Endothelial cell (in vitro differentiated cells): Measurements from ENCODE around the gene MED31. TPM values are rescaled to one million over a fixed set of nuclear protein-coding genes. Genes with fewer than 3 reads are reported as not detected.
"Not testable (repeated sequence)": the region's sequence is repeated elsewhere in the genome, so short reads cannot be mapped to it uniquely, and the experiment has no call there.

Experiments used
- DNase-seq: peaks from one replicate; pipeline ENCODE4 v3.0.0; 2021; ENCODE audit warnings: low spot score
- H3K27ac Mint-ChIP-seq: one replicate; pipeline ENCODE4 v1.8.0; 2021; ENCODE audit warnings: mixed read lengths, inconsistent platforms; ENCODE audit not compliant: unreplicated experiment
- H3K27me3 Mint-ChIP-seq: one replicate; pipeline ENCODE4 v1.8.0; 2021; ENCODE audit warnings: mild to moderate bottlenecking, moderate library complexity, mixed read lengths, inconsistent platforms; ENCODE audit not compliant: unreplicated experiment
- H3K36me3 Mint-ChIP-seq: one replicate; pipeline ENCODE4 v1.8.0; 2021; ENCODE audit warnings: mild to moderate bottlenecking, low read depth, mixed read lengths, inconsistent platforms; ENCODE audit not compliant: unreplicated experiment
- H3K4me1 Mint-ChIP-seq: one replicate; pipeline ENCODE4 v1.8.0; 2021; ENCODE audit warnings: mild to moderate bottlenecking, mixed read lengths, inconsistent platforms; ENCODE audit not compliant: unreplicated experiment
- H3K4me3 Mint-ChIP-seq: one replicate; pipeline ENCODE4 v1.8.0; 2021; ENCODE audit warnings: mild to moderate bottlenecking, mixed read lengths, inconsistent platforms; ENCODE audit not compliant: unreplicated experiment
- H3K9me3 Mint-ChIP-seq: one replicate; pipeline ENCODE4 v1.8.0; 2021; ENCODE audit warnings: mixed read lengths, inconsistent platforms; ENCODE audit not compliant: unreplicated experiment
- total RNA-seq: library from RNA; stranded (reverse); fragmentation: NEBNext Ultra II Directional; extraction: Animal tissue kit (Norgen Biotek cat#: 25700); gene quantifications from one replicate; pipeline ENCODE4 v1.2.1, GENCODE V29; 2021; ENCODE audit not compliant: unreplicated experiment
- TF ChIP-seq, protein P1 (sequence below): fragments of 200-600 bp; sonication (generic); IDR thresholded peaks from one replicate; pipeline ENCODE4 v1.5.0; 2021; ENCODE audit warnings: antibody characterized with exemption; ENCODE audit not compliant: unreplicated experiment

Gene MED31
- total RNA-seq, 1 donor from 2014 or later = 18.3 TPM

DNA sequence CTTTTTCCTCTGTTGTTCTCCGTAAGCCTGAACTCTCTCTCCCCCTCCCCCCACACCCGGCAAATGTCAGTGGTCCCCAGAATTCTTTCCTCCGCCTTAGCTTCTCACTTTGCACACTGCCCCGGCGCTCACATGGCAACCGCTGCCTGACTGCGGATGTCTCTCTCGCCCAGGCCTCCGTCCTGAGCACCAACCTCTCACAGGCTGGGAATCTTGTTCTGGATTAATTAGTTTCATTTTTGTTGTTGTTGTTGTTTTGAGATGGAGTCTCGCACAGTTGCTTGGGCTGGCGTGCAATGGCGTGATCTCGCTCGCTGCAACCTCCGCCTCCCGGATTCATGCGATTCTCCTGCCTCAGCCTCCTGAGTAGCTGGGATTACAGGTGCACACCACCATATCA, 16.8 kb upstream of the MED31 start:
- Mint-ChIP-seq H3K27ac (no peak overlapping the region), H3K36me3 (no peaks in the 10 kb centered on the region)

DNA sequence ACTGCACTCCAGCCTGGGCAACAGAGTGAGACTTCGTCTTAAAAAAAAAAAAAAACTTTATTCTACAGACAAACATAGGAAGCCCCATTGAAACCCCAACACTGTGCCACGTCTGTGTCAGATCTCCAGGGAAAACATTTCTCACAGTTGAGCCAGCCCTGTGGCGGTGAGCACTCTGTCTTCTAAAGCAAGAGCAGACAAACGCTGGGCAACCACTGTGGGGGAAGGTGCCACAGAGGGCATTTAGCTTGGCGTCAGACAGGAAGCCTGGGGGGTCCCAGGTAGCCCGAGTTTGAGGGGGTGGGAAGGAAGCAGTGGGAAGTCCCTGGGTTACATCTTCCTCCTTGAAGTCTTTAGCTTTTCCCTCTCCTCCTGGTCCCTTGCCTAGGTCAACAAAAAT, 16.1 kb upstream of the MED31 start:
- Mint-ChIP-seq H3K27ac (no peak overlapping the region), H3K4me3 (no peak overlapping the region), H3K4me1 (peaks cover 9% of the 10 kb centered on the region), H3K36me3 (no peaks in the 10 kb centered on the region), H3K9me3 (no peaks in the 10 kb centered on the region), H3K27me3 (peaks cover 3% of the 10 kb centered on the region)
- TF ChIP-seq, protein P1, sequence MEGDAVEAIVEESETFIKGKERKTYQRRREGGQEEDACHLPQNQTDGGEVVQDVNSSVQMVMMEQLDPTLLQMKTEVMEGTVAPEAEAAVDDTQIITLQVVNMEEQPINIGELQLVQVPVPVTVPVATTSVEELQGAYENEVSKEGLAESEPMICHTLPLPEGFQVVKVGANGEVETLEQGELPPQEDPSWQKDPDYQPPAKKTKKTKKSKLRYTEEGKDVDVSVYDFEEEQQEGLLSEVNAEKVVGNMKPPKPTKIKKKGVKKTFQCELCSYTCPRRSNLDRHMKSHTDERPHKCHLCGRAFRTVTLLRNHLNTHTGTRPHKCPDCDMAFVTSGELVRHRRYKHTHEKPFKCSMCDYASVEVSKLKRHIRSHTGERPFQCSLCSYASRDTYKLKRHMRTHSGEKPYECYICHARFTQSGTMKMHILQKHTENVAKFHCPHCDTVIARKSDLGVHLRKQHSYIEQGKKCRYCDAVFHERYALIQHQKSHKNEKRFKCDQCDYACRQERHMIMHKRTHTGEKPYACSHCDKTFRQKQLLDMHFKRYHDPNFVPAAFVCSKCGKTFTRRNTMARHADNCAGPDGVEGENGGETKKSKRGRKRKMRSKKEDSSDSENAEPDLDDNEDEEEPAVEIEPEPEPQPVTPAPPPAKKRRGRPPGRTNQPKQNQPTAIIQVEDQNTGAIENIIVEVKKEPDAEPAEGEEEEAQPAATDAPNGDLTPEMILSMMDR = no peak
- no peak for DNase-seq

More for the DNA sequence above, 16.8 kb upstream of the MED31 start:
- H3K27me3 Mint-ChIP-seq = peaks cover 3% of the 10 kb centered on the region
- H3K4me1 Mint-ChIP-seq = peaks cover 9% of the 10 kb centered on the region
- TF ChIP-seq, protein P1 = no peak
- no peaks in the 10 kb centered on the region for H3K9me3 Mint-ChIP-seq
- no peak overlapping the region for H3K4me3 Mint-ChIP-seq
- DNase-seq = no peak

DNA sequence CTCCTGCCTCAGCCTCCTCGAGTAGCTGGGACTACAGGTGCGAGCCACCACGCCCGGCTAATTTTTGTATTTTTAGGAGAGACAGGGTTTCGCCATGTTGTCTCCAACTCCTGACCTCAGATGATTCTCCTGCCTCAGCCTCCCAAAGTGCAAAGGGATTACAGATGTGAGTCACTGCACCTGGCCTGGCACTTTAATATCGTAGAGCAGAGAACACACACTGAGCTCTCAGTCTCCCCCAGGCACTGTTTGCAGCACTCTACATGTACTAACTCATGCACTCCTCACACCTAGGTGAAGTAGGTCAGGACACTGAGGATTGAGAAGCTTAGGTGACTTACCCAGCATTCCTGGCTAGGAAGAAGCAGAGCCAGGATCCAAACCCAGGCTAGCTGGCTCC, 15.2 kb upstream of the MED31 start:
- Mint-ChIP-seq H3K9me3 (no peaks in the 10 kb centered on the region), H3K4me1 (peaks cover 9% of the 10 kb centered on the region), H3K27ac (no peak overlapping the region), H3K4me3 (no peak overlapping the region), H3K36me3 (no peaks in the 10 kb centered on the region), H3K27me3 (peaks cover 3% of the 10 kb centered on the region)
- TF ChIP-seq, protein P1 = no peak
- no peak for DNase-seq

DNA sequence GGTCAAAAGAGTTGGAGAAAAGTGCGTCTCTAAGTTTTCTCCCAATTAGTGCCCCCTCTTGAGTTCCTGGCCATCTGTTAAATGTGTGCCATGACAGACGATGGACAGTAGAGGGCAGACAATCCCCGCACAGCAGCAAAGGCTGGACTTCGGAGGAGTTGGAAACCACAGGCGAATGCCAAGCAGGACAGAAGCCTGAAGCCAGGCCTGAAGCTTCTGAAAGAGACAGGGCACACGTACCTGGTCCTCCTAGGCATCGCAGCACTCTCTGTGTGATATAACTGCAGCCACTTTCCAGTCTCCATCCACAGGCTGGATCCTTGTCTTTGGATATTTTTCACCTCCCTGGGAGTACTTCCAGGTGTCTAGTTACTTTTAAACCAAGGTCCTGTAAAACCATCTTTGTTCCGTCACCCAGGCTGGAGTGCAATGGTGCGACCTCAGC, 14.7 kb upstream of the MED31 start:
- H3K27me3 Mint-ChIP-seq = peaks cover 3% of the 10 kb centered on the region
- peaks cover 9% of the 10 kb centered on the region for H3K4me1 Mint-ChIP-seq
- DNase-seq = peak; percentile 79
- no peaks in the 10 kb centered on the region for H3K36me3 Mint-ChIP-seq
- no peaks in the 10 kb centered on the region for H3K9me3 Mint-ChIP-seq
- TF ChIP-seq, protein P1 = peak; percentile 81
- no peak overlapping the region for H3K4me3 Mint-ChIP-seq
- no peak overlapping the region for H3K27ac Mint-ChIP-seq

DNA sequence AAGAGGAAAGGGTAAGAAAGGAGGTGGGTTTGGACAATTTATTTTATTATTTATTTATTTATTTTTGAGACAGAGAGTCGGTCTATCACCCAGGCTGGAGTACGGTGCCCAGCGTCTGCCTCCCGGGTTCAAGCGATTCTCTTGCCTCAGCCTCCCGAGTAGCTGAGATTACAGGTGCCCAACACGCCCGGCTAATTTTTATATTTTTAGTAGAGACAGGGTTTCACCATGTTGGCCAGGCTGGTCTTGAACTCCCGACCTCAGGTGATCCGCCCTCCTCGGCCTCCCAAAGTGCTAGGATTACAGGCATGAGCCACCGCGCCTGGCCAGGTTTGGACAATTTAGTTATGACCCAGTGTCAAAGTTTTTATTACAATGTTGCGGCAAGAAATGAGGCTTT, 11.8 kb upstream of the MED31 start:
- not testable (repeated sequence) for H3K9me3 Mint-ChIP-seq, H3K27ac Mint-ChIP-seq, H3K27me3 Mint-ChIP-seq, H3K4me3 Mint-ChIP-seq, H3K36me3 Mint-ChIP-seq, DNase-seq, H3K4me1 Mint-ChIP-seq

DNA sequence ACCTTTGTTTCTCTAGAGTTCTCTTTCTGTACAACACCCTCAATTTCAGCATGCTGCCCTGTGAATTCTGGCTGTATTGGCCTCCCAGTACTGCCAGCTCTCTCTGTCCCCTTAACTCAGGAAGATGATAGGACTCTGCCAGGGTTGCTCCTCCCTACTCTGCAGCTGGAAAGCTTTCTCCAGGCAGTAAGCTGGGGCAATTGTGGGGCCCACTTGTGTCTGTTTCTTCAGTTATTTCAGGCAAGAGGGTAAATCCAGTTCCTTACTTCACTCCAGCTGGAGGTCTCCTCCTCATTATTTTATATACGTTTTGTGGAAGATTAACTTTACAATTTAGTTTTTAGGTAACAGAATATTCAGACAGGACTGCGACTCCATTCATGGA, 10.1 kb upstream of the MED31 start:
- Mint-ChIP-seq H3K27me3 (peaks cover 6% of the 10 kb centered on the region), H3K4me3 (no peak overlapping the region), H3K9me3 (no peaks in the 10 kb centered on the region), H3K27ac (no peak overlapping the region), H3K36me3 (no peaks in the 10 kb centered on the region), H3K4me1 (peaks cover 8% of the 10 kb centered on the region)
- TF ChIP-seq, protein P1 = no peak
- DNase-seq = no peak
